Breast epithelium (tissue), 3 donors: ENCODE measurements around the gene SIVA1.

Source experiments
- POLR2AphosphoS5 ChIP-seq, 3 donors: sonication (generic); formaldehyde crosslinking; IDR thresholded peaks; one replicate each; pipeline ENCODE4 v1.6.1; 2017; ENCODE audit warnings: antibody characterized with exemption in 3 of 3
- TF ChIP-seq, protein P1 (sequence below), 3 donors: fragments of 450-650 bp; IDR thresholded peaks; one replicate each; pipeline ENCODE4 v1.5.1; 2016 to 2017; ENCODE audit warnings: antibody characterized with exemption in 3 of 3, mild to moderate bottlenecking in 3 of 3, moderate library complexity in 3 of 3

- TF ChIP-seq, protein P1, sequence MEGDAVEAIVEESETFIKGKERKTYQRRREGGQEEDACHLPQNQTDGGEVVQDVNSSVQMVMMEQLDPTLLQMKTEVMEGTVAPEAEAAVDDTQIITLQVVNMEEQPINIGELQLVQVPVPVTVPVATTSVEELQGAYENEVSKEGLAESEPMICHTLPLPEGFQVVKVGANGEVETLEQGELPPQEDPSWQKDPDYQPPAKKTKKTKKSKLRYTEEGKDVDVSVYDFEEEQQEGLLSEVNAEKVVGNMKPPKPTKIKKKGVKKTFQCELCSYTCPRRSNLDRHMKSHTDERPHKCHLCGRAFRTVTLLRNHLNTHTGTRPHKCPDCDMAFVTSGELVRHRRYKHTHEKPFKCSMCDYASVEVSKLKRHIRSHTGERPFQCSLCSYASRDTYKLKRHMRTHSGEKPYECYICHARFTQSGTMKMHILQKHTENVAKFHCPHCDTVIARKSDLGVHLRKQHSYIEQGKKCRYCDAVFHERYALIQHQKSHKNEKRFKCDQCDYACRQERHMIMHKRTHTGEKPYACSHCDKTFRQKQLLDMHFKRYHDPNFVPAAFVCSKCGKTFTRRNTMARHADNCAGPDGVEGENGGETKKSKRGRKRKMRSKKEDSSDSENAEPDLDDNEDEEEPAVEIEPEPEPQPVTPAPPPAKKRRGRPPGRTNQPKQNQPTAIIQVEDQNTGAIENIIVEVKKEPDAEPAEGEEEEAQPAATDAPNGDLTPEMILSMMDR (IDR thresholded peaks at IDR 0.05), result no peak
- no peak for TF ChIP-seq POLR2AphosphoS5 (IDR thresholded peaks at IDR 0.05)
These were observed 31.2 kb upstream of the SIVA1 start for GRCh38 chr14:104721505-104722431.
